Stomach smooth muscle (tissue), 2 donors: ENCODE results near the gene DLAT.
"Not testable (repeated sequence)": the region's sequence is repeated elsewhere in the genome, so short reads cannot be mapped to it uniquely, and the experiment has no call there.

Experiments used
- H3K27ac ChIP-seq: one replicate; pipeline ENCODE4 v1.7.0; 2013; ENCODE audit warnings: mild to moderate bottlenecking, low read length, inconsistent platforms
- H3K27me3 ChIP-seq, 2 donors: one replicate each; pipeline ENCODE4 v1.7.0; 2013; ENCODE audit warnings: low read length in 2 of 2; ENCODE audit not compliant: insufficient read depth in 2 of 2, control insufficient read depth in 1 of 2
- H3K36me3 ChIP-seq, 2 donors: one replicate each; pipeline ENCODE4 v1.7.0; 2013; ENCODE audit warnings: low read length in 2 of 2; ENCODE audit not compliant: control insufficient read depth in 2 of 2, insufficient read depth in 2 of 2
- H3K4me1 ChIP-seq: one replicate; pipeline ENCODE4 v1.7.0; 2013; ENCODE audit warnings: low read length; ENCODE audit not compliant: control insufficient read depth, insufficient read depth
- H3K4me3 ChIP-seq, 2 donors: one replicate each; pipeline ENCODE4 v1.7.0; 2013; ENCODE audit warnings: low read length in 2 of 2
- H3K9ac ChIP-seq, 2 donors: one replicate each; pipeline ENCODE4 v1.7.0; 2013; ENCODE audit warnings: low read length in 2 of 2, mild to moderate bottlenecking in 1 of 2
- H3K9me3 ChIP-seq, 2 donors: one replicate each; pipeline ENCODE4 v1.7.0; 2013; ENCODE audit warnings: low read length in 2 of 2; ENCODE audit not compliant: control insufficient read depth in 2 of 2
- donor health status: healthy.
- donor health status: Pancreatic carcinoma.

Gene DLAT

GRCh38 chr11:111983187-111983986 is 41.8 kb upstream of the DLAT start:
- H3K27ac ChIP-seq, result peak overlapping the region; percentile 62

GRCh38 chr11:111986589-111986988 is 38.6 kb upstream of the DLAT start:
- Histone ChIP-seq H3K4me1 (peaks cover 32% of the 10 kb centered on the region), H3K9ac (no peak overlapping the region), H3K4me3 (no peak overlapping the region), H3K36me3 (peaks cover 36% of the 10 kb centered on the region in 2 donors), H3K9me3 (no peaks in the 10 kb centered on the region), H3K27me3 (no peaks in the 10 kb centered on the region), H3K27ac (peak overlapping the region; percentile 1)

More at GRCh38 chr11:111983187-111983986, 41.8 kb upstream of the DLAT start:
- H3K27me3 ChIP-seq, result no peaks in the 10 kb centered on the region
- peaks cover 37 to 38% of the 10 kb centered on the region in 2 donors for H3K36me3 ChIP-seq
- H3K9me3 ChIP-seq, result no peaks in the 10 kb centered on the region
- H3K4me1 ChIP-seq, result peaks cover 38% of the 10 kb centered on the region
- H3K9ac ChIP-seq, result peak overlapping the region; percentile 48 to 57
- peak overlapping the region; percentile 17 to 47 for H3K4me3 ChIP-seq

- Histone ChIP-seq H3K4me3 (no peak overlapping the region), H3K36me3 (peaks cover 53% of the 10 kb centered on the region in 2 donors), H3K27me3 (no peaks in the 10 kb centered on the region), H3K4me1 (peaks cover 16% of the 10 kb centered on the region), H3K27ac (no peak overlapping the region), H3K9ac (no peak overlapping the region), H3K9me3 (no peaks in the 10 kb centered on the region)
Measured at GRCh38 chr11:111990381-111990780, 34.8 kb upstream of the DLAT start.

GRCh38 chr11:111992206-111992855 is 32.9 kb upstream of the DLAT start:
- Histone ChIP-seq H3K9me3 (no peaks in the 10 kb centered on the region), H3K27ac (peak overlapping the region; percentile 26), H3K4me1 (peaks cover 16% of the 10 kb centered on the region), H3K9ac (no peak overlapping the region), H3K4me3 (no peak overlapping the region), H3K27me3 (no peaks in the 10 kb centered on the region), H3K36me3 (peaks cover 49 to 51% of the 10 kb centered on the region in 2 donors)

GRCh38 chr11:111996129-111996528 is 29.1 kb upstream of the DLAT start:
- no peaks in the 10 kb centered on the region for H3K4me1 ChIP-seq
- H3K27me3 ChIP-seq, result no peaks in the 10 kb centered on the region
- no peak overlapping the region for H3K9ac ChIP-seq
- no peak overlapping the region for H3K27ac ChIP-seq
- H3K9me3 ChIP-seq, result no peaks in the 10 kb centered on the region
- peaks cover 60 to 73% of the 10 kb centered on the region in 2 donors for H3K36me3 ChIP-seq
- H3K4me3 ChIP-seq, result no peak overlapping the region

- H3K36me3 ChIP-seq, result peaks cover 61 to 74% of the 10 kb centered on the region in 2 donors
- not testable (repeated sequence) for H3K4me3 ChIP-seq, H3K9ac ChIP-seq, H3K27me3 ChIP-seq, H3K9me3 ChIP-seq, H3K27ac ChIP-seq, H3K4me1 ChIP-seq
Measured at GRCh38 chr11:111996669-111997068, 28.5 kb upstream of the DLAT start.

GRCh38 chr11:111999111-111999510 is 26.1 kb upstream of the DLAT start:
- H3K4me1 ChIP-seq, result no peaks in the 10 kb centered on the region
- no peak overlapping the region for H3K4me3 ChIP-seq
- no peaks in the 10 kb centered on the region for H3K9me3 ChIP-seq
- H3K27me3 ChIP-seq, result no peaks in the 10 kb centered on the region
- H3K27ac ChIP-seq, result no peak overlapping the region
- H3K36me3 ChIP-seq, result peaks cover 48 to 62% of the 10 kb centered on the region in 2 donors
- no peak overlapping the region for H3K9ac ChIP-seq

GRCh38 chr11:112000703-112001102 is 24.5 kb upstream of the DLAT start:
- H3K4me3 ChIP-seq, result no peak overlapping the region
- no peak overlapping the region for H3K9ac ChIP-seq
- no peaks in the 10 kb centered on the region for H3K9me3 ChIP-seq
- H3K27me3 ChIP-seq, result no peaks in the 10 kb centered on the region
- no peak overlapping the region for H3K27ac ChIP-seq
- peaks cover 48 to 64% of the 10 kb centered on the region in 2 donors for H3K36me3 ChIP-seq
- no peaks in the 10 kb centered on the region for H3K4me1 ChIP-seq

GRCh38 chr11:112002491-112003216 is 22.6 kb upstream of the DLAT start:
- H3K36me3 ChIP-seq, result peaks cover 43 to 55% of the 10 kb centered on the region in 2 donors
- H3K9ac ChIP-seq, result no peak overlapping the region
- no peaks in the 10 kb centered on the region for H3K9me3 ChIP-seq
- H3K27me3 ChIP-seq, result no peaks in the 10 kb centered on the region
- no peaks in the 10 kb centered on the region for H3K4me1 ChIP-seq
- H3K27ac ChIP-seq, result no peak overlapping the region
- H3K4me3 ChIP-seq, result no peak overlapping the region

GRCh38 chr11:112004389-112004788 is 20.8 kb upstream of the DLAT start:
- Histone ChIP-seq H3K4me3 (no peak overlapping the region), H3K4me1 (no peaks in the 10 kb centered on the region), H3K27ac (no peak overlapping the region), H3K36me3 (peaks cover 33 to 40% of the 10 kb centered on the region in 2 donors), H3K27me3 (no peaks in the 10 kb centered on the region), H3K9me3 (no peaks in the 10 kb centered on the region), H3K9ac (no peak overlapping the region)
